ENCODE measurements around the gene CTXN2.

CTXN2 gene

GRCh38 chr15:48191574-48192225 lies at the start of gene CTXN2:
Gene CTXN2, plus strand, starts transcription at chr15:48191665. Its CDS starts 9,636 bp downstream, at chr15:48201301.
- DNase-seq (ENCODE audit: low read depth in 1 of 2, low spot score in 1 of 2) = no peak

- no peak for DNase-seq (ENCODE audit: low read depth in 1 of 2, low spot score in 1 of 2)
These were observed 47.6 kb upstream of the CTXN2 start for GRCh38 chr15:48143856-48144255.

DNA sequence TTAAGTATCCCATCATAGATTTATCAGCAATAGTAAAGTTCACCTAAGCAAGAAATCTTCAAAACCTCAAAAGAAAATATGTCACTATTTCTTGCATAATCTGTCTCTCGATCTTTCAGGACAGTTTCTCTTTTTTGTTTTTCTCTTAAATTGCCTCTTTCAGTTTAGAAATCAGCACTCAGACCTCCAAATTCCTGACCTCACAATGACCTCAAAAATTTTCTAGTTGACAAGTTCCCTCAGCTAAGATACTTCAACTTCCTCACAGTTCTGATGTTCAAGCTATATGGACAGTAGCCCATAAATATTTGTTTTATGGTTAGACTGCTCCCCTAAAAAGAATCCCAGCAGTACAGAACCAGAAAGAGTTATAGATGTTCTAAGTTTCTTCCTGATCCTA lies 46.6 kb upstream of the CTXN2 start:
- no peak for DNase-seq (ENCODE audit: low read depth in 1 of 2, low spot score in 1 of 2)

DNA sequence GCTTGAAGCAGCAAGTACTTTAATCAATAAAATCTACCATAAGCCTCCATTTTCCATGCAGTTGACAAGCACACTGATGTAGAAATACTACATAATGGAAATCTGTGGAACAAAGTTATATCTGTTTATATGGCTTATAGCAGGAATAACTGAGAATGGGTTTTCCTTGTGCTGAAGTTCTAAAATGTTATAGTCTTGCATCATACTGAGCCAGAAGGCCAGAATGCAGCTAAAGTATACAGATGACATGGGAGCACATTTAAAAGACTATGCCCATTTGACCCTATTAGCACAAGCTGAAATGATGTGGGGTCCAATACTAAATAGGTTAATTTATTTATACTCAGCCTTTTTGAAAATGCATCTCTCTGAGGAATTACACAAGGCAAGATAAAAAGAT lies 45.5 kb upstream of the CTXN2 start:
- DNase-seq (ENCODE audit: low read depth in 1 of 2, low spot score in 1 of 2) = no peak

GRCh38 chr15:48147358-48147757 lies 44.1 kb upstream of the CTXN2 start:
- DNase-seq (ENCODE audit: low read depth in 1 of 2, low spot score in 1 of 2) = no peak

- no peak for DNase-seq (ENCODE audit: low read depth in 1 of 2, low spot score in 1 of 2)
These were observed 41.6 kb upstream of the CTXN2 start for GRCh38 chr15:48149858-48150257.

DNA sequence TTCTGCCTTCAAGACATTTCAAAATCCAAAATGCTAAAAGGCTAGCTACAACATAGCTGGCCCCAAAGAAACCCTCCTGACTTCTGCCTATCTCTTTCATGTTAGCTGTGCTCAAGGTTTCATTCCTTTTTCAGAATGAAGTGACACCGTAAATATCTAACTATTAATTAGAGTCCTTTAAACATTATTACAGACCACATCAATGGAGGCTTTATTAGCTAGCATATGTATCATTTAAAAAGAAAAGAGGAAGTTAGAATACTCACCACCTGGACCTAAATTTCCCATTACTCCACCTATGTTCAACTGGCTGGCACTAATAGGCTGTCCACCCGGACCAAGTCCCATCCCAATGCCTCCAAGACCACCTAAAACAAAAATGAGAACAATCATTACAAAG lies 37.9 kb upstream of the CTXN2 start:
- no peak for DNase-seq (ENCODE audit: low read depth in 1 of 2, low spot score in 1 of 2)

DNA sequence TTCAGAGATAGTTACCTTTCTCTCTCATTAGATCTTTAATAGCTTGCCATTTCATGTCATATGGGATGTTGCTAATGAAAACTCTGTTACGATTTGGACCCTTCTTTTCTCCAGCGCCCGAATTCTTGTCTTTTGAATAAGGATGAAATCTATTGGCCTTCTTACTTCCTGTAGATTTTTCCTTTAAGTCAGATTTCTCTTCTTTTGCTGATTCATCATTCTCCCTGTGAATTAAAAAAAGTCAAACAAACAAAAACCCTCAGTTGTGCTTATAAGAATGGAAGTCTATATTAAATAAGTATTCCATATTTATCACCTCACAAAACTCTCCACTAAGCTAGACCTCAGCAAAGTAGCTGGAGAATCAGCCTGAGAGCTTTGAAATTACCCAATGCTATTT lies 22.8 kb upstream of the CTXN2 start:
- DNase-seq (ENCODE audit: low read depth in 1 of 2, low spot score in 1 of 2) = no peak

GRCh38 chr15:48170981-48171380 lies 20.5 kb upstream of the CTXN2 start:
- no peak for DNase-seq (ENCODE audit: low read depth in 1 of 2, low spot score in 1 of 2)

DNA sequence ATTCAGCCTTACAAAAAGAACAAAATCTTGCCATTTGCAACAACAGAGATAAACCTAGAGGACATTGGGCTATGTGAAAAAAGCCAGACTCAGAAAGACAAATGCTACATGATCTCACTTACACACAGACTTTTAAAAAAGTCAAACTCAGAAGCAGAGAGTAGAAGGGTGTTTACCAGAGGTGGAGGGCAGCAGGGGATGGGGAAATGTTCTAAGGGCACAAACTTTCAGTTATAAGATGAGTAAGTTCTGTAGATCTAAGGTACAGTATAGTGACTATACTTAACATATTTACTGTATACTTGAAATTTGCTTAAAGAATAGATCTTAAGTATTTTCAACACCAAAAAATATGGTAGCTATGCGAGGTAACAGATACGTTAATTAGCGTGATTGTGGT lies 16.3 kb upstream of the CTXN2 start:
- DNase-seq (ENCODE audit: low read depth in 1 of 2, low spot score in 1 of 2) = no peak

- DNase-seq (ENCODE audit: low read depth in 1 of 2, low spot score in 1 of 2) = no peak
These were observed 15.4 kb upstream of the CTXN2 start for GRCh38 chr15:48176112-48176511.

GRCh38 chr15:48176957-48177356 lies 14.5 kb upstream of the CTXN2 start:
- no peak for DNase-seq (ENCODE audit: low read depth in 1 of 2, low spot score in 1 of 2)

DNA sequence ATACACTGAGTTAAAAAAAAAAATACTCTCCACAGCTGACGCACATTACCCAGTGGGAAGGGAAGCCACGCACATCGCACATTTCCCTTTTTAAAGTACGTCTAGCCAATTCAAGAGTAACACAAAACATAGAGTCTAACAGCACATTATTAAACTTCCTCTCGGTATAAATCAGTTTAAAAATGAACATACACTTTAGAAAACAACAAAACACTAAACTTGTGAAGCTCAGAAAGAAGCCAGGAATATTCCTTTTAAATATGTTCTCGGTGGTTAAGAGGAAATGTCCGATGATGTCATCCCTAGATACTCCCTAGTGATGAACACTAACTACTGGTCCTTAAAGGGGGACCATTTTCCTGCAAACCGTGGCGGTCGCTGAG lies 14.1 kb upstream of the CTXN2 start:
- no peak for DNase-seq (ENCODE audit: low read depth in 1 of 2, low spot score in 1 of 2)

- DNase-seq (ENCODE audit: low read depth in 1 of 2, low spot score in 1 of 2) = peak; percentile 37 to 60
These were observed 13.5 kb upstream of the CTXN2 start, which contains the start of gene MYEF2 for GRCh38 chr15:48177766-48178647. Gene MYEF2, minus strand, starts transcription at chr15:48178295. Its CDS starts 58 bp downstream, at chr15:48178237.

DNA sequence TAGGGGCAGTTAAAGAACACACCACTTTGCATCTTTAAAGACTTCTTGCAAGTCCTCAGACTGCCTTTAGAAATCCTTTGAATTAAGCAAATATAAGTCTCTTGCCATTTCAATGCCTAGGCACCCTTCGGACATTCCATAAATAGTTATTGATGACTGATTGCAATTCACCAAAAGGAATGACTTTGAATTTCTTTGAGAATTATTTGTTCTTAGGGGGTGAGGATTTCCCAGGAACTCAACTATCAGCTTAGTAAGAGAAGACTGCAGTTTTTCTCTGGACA lies 12.9 kb upstream of the CTXN2 start:
- no peak for DNase-seq (ENCODE audit: low read depth in 1 of 2, low spot score in 1 of 2)

GRCh38 chr15:48182749-48183148 lies 8.7 kb upstream of the CTXN2 start:
- no peak for DNase-seq (ENCODE audit: low read depth in 1 of 2, low spot score in 1 of 2)

- no peak for DNase-seq (ENCODE audit: low read depth in 1 of 2, low spot score in 1 of 2)
These were observed 5.9 kb upstream of the CTXN2 start for GRCh38 chr15:48185529-48185928.

DNA sequence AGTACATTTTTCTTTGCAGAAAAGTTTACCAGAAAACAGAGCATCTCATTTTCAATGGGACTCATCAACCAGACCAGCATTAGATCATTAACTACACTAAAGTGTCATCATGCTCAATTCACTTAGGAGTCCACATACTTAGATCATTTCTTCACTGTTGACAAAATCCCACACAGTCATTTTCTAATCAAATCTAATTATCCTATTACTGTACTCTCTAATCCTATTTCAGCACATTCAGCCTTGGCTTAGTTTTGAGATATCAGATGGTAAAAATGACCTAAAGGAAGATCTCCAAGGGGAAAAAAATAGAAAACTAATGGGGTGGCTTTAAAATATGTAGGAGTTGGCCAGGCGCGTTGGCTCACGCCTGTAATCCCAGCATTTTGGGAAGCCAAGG lies 5.2 kb upstream of the CTXN2 start:
- no peak for DNase-seq (ENCODE audit: low read depth in 1 of 2, low spot score in 1 of 2)

DNA sequence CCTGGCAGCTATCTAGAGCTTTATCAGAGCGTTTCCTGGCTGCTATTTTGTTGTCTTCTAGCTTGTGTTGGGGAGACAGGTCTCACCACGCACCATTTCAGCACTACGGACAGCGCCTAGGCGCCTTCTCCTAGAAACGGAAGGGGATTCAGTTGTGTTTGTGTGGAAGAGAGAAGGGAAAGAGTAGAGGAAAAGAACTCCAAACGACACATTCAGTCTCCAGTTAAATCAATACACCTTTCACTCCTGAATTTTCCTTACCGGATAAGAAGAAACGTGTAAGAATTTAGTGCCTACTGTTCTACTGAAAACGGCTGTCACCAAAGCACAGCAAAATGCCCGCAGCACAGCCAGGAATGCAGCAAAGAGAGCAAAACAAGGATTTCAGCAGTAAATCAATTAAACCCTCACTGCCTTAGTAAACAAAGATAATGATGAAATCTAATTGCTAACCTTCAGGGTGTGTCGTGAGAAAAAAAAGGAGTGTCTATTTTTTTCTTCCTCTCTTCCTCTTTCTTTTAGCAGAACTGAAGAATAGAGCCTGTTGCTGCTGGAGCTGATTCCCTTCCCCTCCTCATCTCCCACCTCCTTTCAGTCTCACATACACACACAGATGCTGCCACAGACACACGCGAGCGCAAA lies 412 bp upstream of the CTXN2 start:
- DNase-seq (ENCODE audit: low read depth in 1 of 2, low spot score in 1 of 2) = no peak

DNA sequence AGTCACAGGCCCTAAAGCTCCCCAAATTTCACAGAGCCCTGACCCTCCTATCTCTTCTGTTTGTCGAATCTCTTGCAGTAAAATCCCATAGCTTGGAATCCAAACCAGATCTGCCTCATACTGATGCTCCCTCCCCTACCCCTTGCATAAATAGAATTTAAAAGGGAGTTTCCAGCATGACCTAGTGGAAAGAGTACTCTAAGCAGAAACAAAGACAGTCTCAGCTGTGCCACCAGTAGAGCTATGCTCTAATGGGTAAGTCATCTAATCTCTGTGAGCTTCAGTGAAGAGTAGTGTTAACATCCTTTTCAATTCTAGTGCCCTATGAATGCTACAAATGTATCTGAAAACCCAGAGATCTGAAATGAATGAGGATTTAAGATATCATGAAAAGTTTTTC lies 10.6 kb downstream of the CTXN2 start:
- no peak for DNase-seq (ENCODE audit: low read depth in 1 of 2, low spot score in 1 of 2)

- no peak for DNase-seq (ENCODE audit: low read depth in 1 of 2, low spot score in 1 of 2)
These were observed 14.5 kb downstream of the CTXN2 start, which contains the start of gene SLC12A1 for GRCh38 chr15:48205981-48206380. Gene SLC12A1, plus strand, starts transcription at chr15:48206302. Its CDS starts 1,418 bp downstream, at chr15:48207720.

- no peak for DNase-seq (ENCODE audit: low read depth in 1 of 2, low spot score in 1 of 2)
These were observed 29.8 kb downstream of the CTXN2 start for GRCh38 chr15:48221261-48221660.

Measured in activated CD4-positive, alpha-beta T cell treated with anti-CD3 and anti-CD28 coated beads, Interleukin-2, amount 50 U/mL, for 24 hours (primary cell).